Measurements from ENCODE around the gene LUC7L3.

- TF ChIP-seq CTCF (IDR thresholded peaks at IDR 0.05; ENCODE audit: borderline replicate concordance, extremely low read depth, low read length, poor library complexity, severe bottlenecking) (no peak), EZH2 (IDR thresholded peaks at IDR 0.05; ENCODE audit: borderline replicate concordance, low read depth, low read length, severe bottlenecking) (no peak)
Observed at GRCh38 chr17:50779747-50780353, 60.4 kb downstream of the LUC7L3 start.
